ENCODE data around the gene MAGI2. TPM values are rescaled to one million over a fixed set of nuclear protein-coding genes. Genes with fewer than 3 reads are reported as not detected.

The MAGI2 gene
- total and polyA plus RNA-seq, 2 of the 13 experiments (the other 11 are each of a cell fraction or from before 2014, with no cell fraction given), result 1.5 to 3.8 TPM

DNA sequence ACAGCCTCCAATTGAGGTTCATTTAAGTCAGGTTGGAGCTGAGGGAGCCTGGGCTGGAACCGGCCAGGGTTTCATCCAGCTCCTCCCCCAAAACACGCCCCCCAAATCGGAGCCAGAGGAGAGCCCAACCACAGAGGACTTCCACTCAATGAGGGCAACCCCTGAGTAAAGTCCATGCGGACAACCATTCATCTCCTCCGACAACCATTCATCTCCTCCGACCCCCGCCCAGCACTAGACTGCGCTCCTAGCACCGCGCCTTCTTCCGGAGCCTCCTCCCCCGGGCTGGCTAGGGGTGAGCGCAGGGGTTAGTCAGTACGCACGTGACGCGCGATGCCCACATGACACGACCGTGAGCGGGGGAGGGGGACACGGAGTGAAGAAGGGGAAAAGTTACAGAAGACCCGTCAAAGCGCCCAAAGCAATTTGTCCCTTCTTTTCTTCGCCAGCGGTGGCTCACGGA lies 1.4 kb downstream of the MAGI2 start (continued):
- TF ChIP-seq JUNB (CRISPR knock-in tag; IDR thresholded peaks at IDR 0.05; ENCODE audit: borderline replicate concordance), result no peak
- no peak for TF ChIP-seq MED8 (CRISPR knock-in tag; IDR thresholded peaks at IDR 0.05; ENCODE audit: insufficient replicate concordance)
- peak; percentile 94 for TF ChIP-seq ETV5 (CRISPR knock-in tag; IDR thresholded peaks at IDR 0.05; ENCODE audit: borderline replicate concordance)
- TF ChIP-seq, protein P1, sequence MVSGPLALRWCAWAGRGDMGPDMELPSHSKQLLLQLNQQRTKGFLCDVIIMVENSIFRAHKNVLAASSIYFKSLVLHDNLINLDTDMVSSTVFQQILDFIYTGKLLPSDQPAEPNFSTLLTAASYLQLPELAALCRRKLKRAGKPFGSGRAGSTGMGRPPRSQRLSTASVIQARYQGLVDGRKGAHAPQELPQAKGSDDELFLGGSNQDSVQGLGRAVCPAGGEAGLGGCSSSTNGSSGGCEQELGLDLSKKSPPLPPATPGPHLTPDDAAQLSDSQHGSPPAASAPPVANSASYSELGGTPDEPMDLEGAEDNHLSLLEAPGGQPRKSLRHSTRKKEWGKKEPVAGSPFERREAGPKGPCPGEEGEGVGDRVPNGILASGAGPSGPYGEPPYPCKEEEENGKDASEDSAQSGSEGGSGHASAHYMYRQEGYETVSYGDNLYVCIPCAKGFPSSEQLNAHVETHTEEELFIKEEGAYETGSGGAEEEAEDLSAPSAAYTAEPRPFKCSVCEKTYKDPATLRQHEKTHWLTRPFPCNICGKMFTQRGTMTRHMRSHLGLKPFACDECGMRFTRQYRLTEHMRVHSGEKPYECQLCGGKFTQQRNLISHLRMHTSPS (CRISPR knock-in tag; IDR thresholded peaks at IDR 0.05; ENCODE audit: low read depth), result no peak
- TF ChIP-seq ZNF33A (CRISPR knock-in tag; IDR thresholded peaks at IDR 0.05; ENCODE audit: borderline replicate concordance), result no peak
- TF ChIP-seq, protein P2, sequence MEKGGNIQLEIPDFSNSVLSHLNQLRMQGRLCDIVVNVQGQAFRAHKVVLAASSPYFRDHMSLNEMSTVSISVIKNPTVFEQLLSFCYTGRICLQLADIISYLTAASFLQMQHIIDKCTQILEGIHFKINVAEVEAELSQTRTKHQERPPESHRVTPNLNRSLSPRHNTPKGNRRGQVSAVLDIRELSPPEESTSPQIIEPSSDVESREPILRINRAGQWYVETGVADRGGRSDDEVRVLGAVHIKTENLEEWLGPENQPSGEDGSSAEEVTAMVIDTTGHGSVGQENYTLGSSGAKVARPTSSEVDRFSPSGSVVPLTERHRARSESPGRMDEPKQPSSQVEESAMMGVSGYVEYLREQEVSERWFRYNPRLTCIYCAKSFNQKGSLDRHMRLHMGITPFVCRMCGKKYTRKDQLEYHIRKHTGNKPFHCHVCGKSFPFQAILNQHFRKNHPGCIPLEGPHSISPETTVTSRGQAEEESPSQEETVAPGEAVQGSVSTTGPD (CRISPR knock-in tag; IDR thresholded peaks at IDR 0.05), result no peak
- TF ChIP-seq MATR3 (CRISPR knock-in tag; IDR thresholded peaks at IDR 0.05), result no peak
- TF ChIP-seq, protein P3, sequence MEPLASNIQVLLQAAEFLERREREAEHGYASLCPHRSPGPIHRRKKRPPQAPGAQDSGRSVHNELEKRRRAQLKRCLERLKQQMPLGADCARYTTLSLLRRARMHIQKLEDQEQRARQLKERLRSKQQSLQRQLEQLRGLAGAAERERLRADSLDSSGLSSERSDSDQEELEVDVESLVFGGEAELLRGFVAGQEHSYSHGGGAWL (CRISPR knock-in tag; IDR thresholded peaks at IDR 0.05), result no peak
- no peak for TF ChIP-seq KDM4B (CRISPR knock-in tag; IDR thresholded peaks at IDR 0.05)
- TF ChIP-seq SP5 (CRISPR knock-in tag; IDR thresholded peaks at IDR 0.05; ENCODE audit: borderline replicate concordance, low read depth), result peak; percentile 76; the same call in 1 of the 2 replicates
- no peak for TF ChIP-seq RFXANK (CRISPR knock-in tag; IDR thresholded peaks at IDR 0.05)
- TF ChIP-seq, protein P4, sequence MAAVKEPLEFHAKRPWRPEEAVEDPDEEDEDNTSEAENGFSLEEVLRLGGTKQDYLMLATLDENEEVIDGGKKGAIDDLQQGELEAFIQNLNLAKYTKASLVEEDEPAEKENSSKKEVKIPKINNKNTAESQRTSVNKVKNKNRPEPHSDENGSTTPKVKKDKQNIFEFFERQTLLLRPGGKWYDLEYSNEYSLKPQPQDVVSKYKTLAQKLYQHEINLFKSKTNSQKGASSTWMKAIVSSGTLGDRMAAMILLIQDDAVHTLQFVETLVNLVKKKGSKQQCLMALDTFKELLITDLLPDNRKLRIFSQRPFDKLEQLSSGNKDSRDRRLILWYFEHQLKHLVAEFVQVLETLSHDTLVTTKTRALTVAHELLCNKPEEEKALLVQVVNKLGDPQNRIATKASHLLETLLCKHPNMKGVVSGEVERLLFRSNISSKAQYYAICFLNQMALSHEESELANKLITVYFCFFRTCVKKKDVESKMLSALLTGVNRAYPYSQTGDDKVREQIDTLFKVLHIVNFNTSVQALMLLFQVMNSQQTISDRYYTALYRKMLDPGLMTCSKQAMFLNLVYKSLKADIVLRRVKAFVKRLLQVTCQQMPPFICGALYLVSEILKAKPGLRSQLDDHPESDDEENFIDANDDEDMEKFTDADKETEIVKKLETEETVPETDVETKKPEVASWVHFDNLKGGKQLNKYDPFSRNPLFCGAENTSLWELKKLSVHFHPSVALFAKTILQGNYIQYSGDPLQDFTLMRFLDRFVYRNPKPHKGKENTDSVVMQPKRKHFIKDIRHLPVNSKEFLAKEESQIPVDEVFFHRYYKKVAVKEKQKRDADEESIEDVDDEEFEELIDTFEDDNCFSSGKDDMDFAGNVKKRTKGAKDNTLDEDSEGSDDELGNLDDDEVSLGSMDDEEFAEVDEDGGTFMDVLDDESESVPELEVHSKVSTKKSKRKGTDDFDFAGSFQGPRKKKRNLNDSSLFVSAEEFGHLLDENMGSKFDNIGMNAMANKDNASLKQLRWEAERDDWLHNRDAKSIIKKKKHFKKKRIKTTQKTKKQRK (IDR thresholded peaks at IDR 0.05; ENCODE audit: low read length), result no peak
- no peak for TF ChIP-seq AKAP8 (CRISPR knock-in tag; IDR thresholded peaks at IDR 0.05)
- TF ChIP-seq, protein P5, sequence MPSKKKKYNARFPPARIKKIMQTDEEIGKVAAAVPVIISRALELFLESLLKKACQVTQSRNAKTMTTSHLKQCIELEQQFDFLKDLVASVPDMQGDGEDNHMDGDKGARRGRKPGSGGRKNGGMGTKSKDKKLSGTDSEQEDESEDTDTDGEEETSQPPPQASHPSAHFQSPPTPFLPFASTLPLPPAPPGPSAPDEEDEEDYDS (CRISPR knock-in tag; IDR thresholded peaks at IDR 0.05), result peak; percentile 67
- 0 out of 2 replicates have a peak, but pooled peaks have one; percentile 31 for TF ChIP-seq KAT7 (CRISPR knock-in tag; IDR thresholded peaks at IDR 0.05; ENCODE audit: borderline replicate concordance)
- TF ChIP-seq ZNF264 (CRISPR knock-in tag; IDR thresholded peaks at IDR 0.05), result no peak
- no peak for TF ChIP-seq ZNF841 (CRISPR knock-in tag; IDR thresholded peaks at IDR 0.05; ENCODE audit: borderline replicate concordance)
- TF ChIP-seq KDM5A (IDR thresholded peaks at IDR 0.05; ENCODE audit: borderline replicate concordance, low read length), result no peak
- TF ChIP-seq SP140L (CRISPR knock-in tag; IDR thresholded peaks at IDR 0.05; ENCODE audit: borderline replicate concordance), result no peak
- TF ChIP-seq CHD4 (IDR thresholded peaks at IDR 0.05; ENCODE audit: borderline replicate concordance, low read length), result no peak
- no peak for TF ChIP-seq NFIC (IDR thresholded peaks at IDR 0.05; ENCODE audit: low read length)
- TF ChIP-seq BHLHE40 (IDR thresholded peaks at IDR 0.05; ENCODE audit: low read length), result peak; percentile 99
